GM10248 (cell line): Measurements from ENCODE around the gene PACRG.
"Not testable (repeated sequence)": the region's sequence is repeated elsewhere in the genome, so short reads cannot be mapped to it uniquely, and the experiment has no call there.

Experiments used
- CTCF ChIA-PET: fragments of 300-600 bp; sonication (Branson Sonifier 250); formaldehyde crosslinking; extraction: SDS; loops from one replicate; lab custom pipeline; 2021; ENCODE audit warnings: antibody characterized with exemption; lab: Yijun Ruan, JAX
- POLR2A ChIA-PET: fragments of 350-650 bp; sonication (Branson Sonifier 250); formaldehyde crosslinking; extraction: SDS; loops from one replicate; lab custom pipeline; 2020; ENCODE audit warnings: antibody characterized with exemption; lab: Yijun Ruan, JAX
- DNase-seq: peaks from one replicate; pipeline ENCODE4 v3.0.0; 2012; ENCODE audit errors: extremely low spot score
- CTCF ChIP-seq: IDR thresholded peaks from 2 replicates; pipeline ENCODE4 v1.5.1; 2012; ENCODE audit warnings: mild to moderate bottlenecking, low read depth; ENCODE audit errors: extremely low read depth, missing control alignments, control extremely low read depth

Gene PACRG

DNA sequence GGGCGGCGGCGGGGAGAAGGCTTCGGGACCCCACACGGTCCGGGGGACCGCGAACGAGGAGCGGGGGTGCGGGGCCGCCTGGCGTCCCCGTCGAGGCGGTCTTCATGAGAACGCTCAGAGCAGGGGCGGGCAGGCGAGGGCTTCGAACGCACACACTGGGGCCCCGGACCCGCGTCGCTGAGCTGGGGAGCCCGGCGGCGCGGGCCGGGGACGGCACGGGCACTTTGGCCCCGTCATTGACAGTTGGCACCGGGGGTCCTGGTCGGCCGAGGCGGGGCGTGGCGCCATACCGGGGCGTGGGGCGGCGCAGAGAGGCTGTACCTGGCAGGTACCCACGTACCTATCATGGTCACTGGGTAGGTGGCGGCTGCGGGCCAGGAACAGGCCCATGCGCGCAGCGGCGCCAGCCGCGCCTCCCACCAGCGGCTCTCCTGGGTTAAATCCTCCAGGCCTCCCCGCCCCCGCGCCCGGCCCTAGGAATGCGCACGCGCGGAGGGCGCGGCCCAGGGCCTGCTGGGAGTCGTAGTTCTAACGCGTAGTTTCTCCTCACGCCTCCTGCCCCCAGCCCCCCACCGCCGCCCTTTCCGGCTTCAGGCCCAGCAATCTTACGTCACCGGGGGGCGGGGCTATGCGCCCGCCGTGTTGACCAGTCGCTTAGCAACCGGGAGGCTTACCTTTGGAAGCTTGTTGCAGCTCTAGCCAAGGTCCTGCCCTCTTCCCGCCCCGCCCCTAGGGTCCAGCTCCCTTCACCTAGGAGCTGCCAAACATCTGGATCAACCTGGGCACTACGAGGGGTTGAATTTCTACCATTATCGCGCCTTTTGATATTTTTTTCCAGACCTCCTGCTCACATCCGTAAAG, at the start of gene PACRG, which contains the start of gene PRKN:
Gene PACRG, plus strand, starts transcription at position 653 of the 861 bp plus-strand sequence.
Gene PRKN, minus strand, starts transcription at position 445 of the 861 bp plus-strand sequence.
- POLR2A ChIA-PET, result no interaction called here
- no peak for TF ChIP-seq CTCF
- CTCF ChIA-PET, result interaction anchor here (2.1 kb wide), 1 partner anchor 11 kb away, joined by 9 read pairs; no protein-coding TSS in a partner anchor
- peak; percentile 95 for DNase-seq

DNA sequence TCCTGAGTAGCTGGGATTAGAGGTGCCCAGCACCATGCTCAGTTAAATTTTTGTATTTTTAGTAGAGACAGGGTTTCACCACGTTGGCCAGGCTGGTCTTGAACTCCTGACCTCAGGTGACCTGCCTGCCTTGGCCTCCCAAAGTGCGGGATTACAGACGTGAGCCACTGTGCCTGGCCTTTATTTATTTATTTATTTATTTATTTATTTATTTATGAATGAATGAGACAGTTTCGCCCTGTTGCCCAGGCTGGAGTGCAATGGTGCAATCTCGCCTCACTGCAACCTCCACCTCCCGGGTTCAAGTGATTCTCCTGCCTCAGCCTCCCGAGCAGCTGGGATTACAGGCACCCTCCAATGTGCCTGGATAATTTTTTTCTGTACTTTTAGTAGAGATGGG, 48.9 kb upstream of the PACRG start:
- DNase-seq, CTCF ChIA-PET, POLR2A ChIA-PET: not testable (repeated sequence)

GRCh38 chr6:162679681-162680080, 48.1 kb upstream of the PACRG start:
- no peak for TF ChIP-seq CTCF
- ChIA-PET POLR2A (no interaction called here), CTCF (no interaction called here)
- no peak for DNase-seq

DNA sequence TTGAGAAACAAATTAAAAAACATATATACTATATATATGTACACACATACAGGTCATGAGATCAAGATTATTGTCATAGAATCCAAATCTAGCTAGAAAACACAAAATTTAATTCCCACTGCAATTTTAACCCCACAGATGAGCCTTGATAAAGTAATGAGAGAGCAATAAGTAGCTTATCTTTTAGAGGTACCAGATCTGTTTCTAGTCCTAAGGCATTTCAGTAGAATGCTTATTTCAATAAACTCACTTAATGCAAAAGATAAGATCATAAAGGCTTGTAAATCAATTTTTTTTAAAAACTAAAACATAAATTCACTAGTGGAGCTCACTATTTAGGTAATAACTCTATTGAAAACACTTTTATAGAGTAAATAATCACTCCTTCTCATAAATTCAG, 47.4 kb upstream of the PACRG start:
- ChIA-PET POLR2A (no interaction called here), CTCF (no interaction called here)
- DNase-seq, result no peak
- TF ChIP-seq CTCF, result no peak

DNA sequence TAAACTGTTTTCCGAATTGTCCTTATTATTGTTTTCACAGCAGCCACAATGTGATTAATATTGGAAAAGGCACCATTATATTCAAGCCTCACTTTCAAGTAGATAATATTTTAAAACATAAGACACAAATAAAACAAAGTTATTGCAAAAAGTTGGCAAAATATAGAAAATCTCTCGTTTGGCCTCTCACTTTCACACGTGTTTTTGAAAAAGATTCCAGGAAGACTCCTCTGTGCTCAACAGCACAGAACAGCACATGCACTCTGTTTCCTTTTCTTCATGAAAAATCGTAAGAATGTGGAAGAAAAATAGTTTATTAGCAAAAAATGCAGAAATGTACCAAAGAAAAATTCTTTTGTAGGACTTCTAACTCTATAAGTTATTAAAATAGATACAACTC, 46.9 kb upstream of the PACRG start:
- POLR2A ChIA-PET, result no interaction called here
- no peak for DNase-seq
- TF ChIP-seq CTCF, result no peak
- CTCF ChIA-PET, result no interaction called here

DNA sequence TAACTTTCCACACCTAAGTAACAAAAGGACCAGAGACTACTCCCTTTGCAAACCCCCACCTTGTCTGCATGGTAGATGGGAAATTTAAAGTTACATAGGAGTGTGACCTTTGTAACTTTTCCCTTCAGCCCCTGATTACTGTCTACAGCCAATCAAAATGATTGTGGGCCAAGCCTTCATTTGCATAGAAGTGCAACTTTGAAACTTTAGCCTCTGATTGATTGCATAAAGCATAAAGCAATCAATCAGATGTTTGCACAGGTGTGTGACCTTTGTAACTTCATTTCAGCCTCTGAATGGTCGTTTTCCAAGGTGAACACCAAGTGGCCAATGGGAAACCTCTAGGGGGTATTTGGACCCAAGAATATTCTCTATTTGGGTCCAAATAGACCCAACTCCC, 46.3 kb upstream of the PACRG start:
- ChIA-PET POLR2A (no interaction called here), CTCF (no interaction called here)
- DNase-seq, result no peak
- TF ChIP-seq CTCF, result no peak

GRCh38 chr6:162683135-162683534, 44.6 kb upstream of the PACRG start:
- ChIA-PET POLR2A (no interaction called here), CTCF (no interaction called here)
- no peak for TF ChIP-seq CTCF
- DNase-seq, result no peak
